Subcutaneous adipose tissue (tissue), 4 donors: ENCODE measurements around the gene RNF115. TPM values are rescaled to one million over a fixed set of nuclear protein-coding genes. Genes with fewer than 3 reads are reported as not detected.

Experiments used
- total RNA-seq, 4 donors: library from RNA; depleted of rRNA; stranded (reverse); fragments of >200 nt; gene quantifications; one replicate each; pipeline ENCODE4 v1.1.0, GENCODE V29; 2016
- TF ChIP-seq, protein P1 (sequence below): fragments of 450-650 bp; IDR thresholded peaks from one replicate; pipeline ENCODE4 v1.5.1; 2016; ENCODE audit warnings: low read depth, mild to moderate bottlenecking, control low read depth, antibody characterized with exemption, moderate library complexity

RNF115 gene
- total RNA-seq, 4 donors from 2014 or later = 17.0 to 33.7 (median 25.6) TPM

DNA sequence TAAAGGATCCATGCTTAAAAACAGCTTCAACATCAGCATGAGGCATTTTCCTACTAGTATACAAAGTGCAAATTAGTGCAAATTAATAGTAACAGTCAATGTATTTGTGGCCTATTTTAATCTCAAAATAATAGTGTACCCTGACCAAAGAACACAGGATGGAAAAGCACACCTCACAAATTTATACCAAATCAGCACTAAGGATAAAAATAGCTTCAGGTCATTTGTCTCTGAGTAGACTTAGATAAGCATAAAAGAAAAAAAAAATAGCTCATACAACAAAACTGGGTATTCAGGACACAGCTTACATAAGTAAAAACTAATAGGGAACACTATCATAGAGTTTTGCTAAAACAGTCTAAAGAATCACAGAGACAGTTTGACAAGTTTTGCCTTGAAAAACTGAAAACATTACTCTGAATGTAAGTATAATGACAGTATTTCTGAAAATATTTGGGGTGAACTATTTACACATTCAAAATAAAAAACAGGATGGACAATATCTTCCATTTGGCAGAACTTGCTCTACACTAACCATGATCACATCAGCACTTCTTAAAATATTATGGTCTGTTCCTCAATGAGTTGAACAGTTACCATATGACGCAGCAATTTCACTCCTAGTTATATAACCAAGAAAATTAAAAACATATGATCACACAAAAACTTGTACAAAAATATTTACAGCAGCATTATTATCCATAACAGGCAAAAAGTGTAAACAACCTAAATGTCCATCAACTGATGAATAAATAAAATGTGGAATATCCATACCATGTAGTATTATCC, 46.3 kb downstream of the RNF115 start:
- TF ChIP-seq, protein P1, sequence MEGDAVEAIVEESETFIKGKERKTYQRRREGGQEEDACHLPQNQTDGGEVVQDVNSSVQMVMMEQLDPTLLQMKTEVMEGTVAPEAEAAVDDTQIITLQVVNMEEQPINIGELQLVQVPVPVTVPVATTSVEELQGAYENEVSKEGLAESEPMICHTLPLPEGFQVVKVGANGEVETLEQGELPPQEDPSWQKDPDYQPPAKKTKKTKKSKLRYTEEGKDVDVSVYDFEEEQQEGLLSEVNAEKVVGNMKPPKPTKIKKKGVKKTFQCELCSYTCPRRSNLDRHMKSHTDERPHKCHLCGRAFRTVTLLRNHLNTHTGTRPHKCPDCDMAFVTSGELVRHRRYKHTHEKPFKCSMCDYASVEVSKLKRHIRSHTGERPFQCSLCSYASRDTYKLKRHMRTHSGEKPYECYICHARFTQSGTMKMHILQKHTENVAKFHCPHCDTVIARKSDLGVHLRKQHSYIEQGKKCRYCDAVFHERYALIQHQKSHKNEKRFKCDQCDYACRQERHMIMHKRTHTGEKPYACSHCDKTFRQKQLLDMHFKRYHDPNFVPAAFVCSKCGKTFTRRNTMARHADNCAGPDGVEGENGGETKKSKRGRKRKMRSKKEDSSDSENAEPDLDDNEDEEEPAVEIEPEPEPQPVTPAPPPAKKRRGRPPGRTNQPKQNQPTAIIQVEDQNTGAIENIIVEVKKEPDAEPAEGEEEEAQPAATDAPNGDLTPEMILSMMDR = no peak

DNA sequence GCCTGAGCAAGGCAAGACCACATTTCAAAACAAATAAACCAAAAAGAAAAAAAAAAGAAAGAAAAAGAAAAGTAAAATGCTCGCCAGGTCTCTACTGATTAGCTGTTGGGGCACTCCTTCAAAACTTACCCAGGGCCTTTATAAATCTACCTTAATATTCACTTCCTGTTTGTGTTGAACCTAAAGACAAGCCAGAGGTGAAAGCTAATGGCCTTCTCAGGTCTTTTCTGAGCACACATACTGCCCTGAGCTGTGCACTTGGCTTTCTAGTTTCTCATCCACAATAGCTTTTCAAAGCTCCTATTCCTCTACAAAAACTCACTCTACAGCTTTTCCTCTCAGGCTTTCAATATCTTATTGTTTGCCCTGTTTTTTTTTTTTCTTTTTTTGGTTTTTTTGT, 50.5 kb downstream of the RNF115 start:
- TF ChIP-seq, protein P1 = no peak

DNA sequence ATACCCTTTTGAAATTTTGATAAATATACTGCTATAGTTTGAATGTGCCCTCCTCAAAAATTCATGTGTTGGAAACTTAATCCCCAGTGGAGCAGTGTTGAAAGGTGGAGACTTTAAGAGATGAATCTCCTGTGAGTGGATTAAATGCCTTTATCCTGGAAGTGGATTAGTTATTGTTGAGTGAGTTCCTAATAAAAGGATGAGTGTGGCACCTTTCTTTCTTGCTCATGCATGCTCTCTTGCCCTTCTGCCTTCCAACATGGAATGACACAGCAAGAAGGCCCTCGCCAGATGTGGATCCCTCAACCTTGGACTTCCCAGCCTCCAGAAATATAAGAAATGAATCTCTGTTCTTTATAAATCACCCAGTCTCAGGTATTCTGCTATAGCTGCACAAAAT, 52.8 kb downstream of the RNF115 start:
- TF ChIP-seq, protein P1 = no peak

DNA sequence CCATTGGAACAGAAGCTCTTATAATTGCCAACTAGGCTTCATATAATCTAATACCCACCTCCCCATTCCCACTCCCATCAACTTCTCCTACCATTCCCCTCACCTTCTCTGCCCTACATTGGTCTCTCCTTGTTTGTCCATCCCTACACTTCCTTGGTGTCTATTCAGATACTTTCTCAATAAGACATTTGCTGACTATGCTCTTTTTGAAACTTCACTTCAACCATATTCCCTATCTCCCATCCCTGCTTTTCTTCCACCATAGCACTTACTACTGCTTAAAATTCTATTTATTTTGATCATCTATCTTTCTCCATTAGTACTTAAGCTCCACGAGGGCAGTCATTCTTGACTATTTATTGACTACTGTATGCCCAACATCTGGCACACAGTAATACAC, 64.2 kb downstream of the RNF115 start:
- TF ChIP-seq, protein P1 = no peak

DNA sequence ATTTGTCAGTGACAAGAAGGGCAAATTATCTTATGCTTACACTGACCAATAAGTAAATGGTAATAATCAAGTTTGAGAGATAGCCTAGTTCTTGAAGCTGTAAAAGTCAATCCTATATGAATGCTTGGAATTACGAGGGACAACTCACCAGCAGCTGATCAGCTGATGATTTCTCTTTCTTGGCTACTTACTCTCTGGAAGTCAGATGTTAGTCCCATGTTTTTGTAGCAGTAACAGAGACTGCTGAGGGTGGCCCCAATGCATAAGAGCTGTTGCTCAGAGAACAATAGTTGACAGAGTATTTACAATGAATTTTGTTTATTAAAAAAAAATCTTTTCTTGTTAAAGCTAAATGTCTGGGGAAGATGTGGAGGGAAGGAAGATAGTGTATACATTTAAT, 65.3 kb downstream of the RNF115 start:
- TF ChIP-seq, protein P1 = no peak

DNA sequence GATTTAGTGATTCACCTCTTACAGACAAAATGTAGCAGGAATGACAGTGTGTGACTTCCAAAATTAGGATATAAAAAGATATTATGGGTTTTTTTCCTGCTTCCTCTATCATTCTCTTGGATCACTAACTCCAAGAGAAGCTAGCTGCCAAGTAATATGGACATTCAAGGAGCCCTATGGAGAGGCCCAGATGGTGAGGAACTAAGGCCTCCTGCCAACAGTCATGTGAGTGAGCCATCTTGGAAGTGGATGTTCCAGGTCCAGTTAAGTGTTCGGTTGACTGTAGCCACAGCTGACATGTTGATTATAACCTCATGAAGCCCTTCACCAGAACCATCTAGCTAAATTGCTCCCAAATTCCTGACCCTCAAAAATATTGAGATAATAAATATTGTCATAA, 65.8 kb downstream of the RNF115 start:
- TF ChIP-seq, protein P1 = no peak

DNA sequence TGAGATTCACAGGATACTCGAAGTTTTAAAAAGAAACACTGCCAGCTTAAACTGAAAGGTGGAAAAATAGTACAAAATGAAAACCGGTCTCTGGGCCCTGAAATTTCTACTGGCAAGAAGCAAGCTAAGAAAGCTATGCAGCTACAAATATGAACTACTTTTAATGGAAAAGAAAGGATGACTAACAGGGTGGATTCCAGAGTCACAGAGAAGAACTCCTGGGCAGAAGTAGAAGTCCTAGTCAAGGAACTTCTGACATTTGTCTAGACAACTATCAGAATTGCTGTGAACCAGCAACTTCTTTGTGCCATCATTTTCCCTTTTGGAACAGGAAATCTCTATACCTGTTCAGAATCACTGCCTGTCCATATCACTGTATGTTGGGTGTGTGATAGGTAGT, 66.5 kb downstream of the RNF115 start:
- TF ChIP-seq, protein P1 = no peak
